Stimulated activated CD4-positive, alpha-beta T cell treated with anti-CD3 and anti-CD28 coated beads, Interleukin-15, amount 100 ng/mL, for 24 hours (primary cell): ENCODE measurements around the gene UST.

Experiments
- DNase-seq: peaks from one replicate; pipeline ENCODE4 v3.0.0-alpha.2; 2020

The UST gene

GRCh38 chr6:149071997-149072396 is 325.2 kb downstream of the UST start:
- DNase-seq = no peak

DNA sequence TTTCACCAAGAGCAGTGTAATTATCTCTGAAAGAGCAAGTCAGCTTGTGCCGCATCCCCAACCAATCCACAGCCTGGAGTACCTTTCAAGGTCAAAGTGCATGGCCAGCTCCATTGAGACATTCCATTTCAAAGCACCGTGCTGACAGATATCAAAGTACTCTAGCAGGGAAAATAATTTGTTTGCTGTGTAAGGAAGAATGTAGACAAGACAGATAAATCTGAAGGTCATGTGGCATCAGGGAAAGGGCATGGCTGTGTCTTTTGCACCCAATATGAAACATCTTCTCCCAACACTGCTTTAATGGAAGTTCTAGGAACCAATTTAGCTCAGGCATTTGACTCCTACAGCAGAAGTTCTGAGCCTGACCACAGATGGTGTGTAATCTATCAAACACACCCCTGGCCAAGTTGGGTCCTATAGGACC is 328.0 kb downstream of the UST start:
- DNase-seq = no peak

- DNase-seq = peak; percentile 20
These were observed 329.0 kb downstream of the UST start for GRCh38 chr6:149075616-149076354.

DNA sequence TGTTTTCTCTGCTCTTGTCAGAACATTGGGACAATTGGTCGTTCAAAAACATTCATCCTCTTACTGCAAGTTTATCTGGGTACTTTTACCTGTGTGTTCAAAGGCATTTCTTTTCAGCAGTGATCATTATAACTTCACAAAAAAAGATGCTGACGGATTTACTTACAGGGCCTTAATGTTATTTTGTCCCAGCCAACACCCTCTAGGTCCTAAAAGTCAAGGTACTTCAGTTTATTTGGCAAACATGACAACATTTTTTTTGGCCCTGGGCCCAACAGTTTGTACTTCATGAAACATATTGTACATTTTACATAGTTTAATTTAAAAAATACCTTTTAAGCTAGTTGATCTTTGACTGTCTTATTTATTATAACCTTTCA is 329.5 kb downstream of the UST start:
- no peak for DNase-seq

- DNase-seq = peak; percentile 26
These were observed 330.4 kb downstream of the UST start for GRCh38 chr6:149077208-149077607.

DNA sequence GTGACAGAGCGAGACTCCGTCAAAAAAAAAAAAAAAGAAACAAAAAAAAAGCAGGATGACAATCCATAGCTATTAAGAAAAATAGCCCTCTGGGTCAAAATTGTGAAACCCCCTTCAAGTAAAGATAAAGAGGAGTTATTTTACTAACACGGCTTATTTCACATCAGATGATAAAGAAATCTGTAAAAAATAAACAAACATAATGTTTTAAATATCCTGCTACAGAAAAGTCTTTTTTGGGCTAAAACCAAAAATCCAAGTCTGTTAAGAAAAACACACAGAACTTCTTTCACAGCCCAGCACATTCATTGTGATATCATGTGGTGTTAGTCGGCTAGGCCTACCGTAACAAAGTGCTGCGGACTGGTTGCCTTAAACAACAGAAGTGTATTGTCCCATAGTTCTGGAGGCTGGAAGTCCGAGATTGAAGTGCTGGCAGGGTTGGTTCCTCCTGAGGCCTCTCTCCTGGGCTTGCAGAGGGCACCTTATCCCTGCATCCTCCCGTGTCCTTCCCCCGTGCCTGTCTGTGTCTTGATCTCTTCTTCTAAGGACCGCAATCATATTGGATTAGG is 331.5 kb downstream of the UST start:
- DNase-seq = no peak

DNA sequence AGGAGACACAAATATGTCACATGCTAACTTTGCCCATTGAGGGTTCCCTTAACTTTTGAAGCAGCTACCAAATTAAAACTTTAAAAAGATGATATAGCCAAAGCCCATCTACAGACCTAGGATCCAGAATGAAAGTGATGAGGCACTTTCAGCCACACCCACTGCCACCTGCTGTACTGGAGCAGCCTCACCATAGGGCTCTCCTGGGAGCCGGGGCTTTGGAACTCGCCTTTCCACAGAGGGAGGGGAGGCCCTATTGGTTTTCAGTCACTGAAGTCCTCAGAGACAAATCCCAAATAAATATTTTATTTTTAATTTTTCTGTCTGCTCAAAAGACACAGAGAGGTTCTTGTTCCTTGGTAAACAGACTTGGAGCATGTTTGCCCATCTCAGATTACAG is 332.6 kb downstream of the UST start:
- DNase-seq = no peak

DNA sequence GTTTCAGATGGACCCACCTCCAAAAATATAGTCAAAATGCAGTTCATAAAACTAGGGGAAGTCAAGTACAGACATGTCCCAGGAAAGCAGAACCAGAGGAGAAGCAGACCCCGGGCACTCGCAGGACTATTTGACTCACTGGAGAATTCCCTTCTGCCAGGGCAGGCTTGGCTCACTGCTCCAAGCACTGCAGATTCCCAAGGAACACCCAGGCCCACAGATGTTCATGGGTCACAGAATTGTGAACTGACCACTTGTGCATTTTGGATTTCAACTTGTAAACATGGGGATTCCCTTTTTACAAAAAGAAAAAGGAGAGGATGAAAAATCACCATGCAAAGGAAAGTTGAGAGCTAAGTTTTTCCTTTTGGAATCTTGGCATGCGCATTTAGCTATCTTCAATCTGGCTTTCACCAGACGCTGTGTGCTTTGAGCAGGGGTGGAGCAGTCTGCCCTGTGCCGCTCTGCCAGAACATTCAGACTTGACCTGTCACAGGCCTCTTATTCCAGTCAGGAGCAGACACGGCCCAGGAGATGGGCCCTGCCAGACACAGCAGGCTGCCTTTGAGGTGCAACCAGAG is 333.2 kb downstream of the UST start:
- DNase-seq = no peak

DNA sequence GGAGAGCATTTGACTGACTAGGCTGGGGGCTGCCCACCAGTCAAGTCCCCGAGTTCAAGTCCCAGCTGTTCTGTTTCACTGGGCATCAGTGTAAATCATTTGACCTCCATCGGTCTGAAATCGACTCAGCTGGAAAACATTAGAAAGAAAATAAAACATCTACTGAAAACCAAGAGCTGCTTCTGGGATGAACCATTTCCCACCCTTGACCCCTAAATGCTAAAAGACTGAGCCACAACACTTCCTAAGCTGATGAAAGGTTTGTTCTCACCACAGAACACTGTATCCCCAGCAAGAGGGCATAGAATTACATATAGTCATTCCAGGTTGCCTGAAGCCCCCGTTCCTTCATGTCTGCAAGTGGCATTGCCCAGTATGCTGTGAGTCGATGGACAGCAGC is 333.7 kb downstream of the UST start:
- DNase-seq = no peak

- DNase-seq = no peak
These were observed 334.5 kb downstream of the UST start for GRCh38 chr6:149081281-149081680.

DNA sequence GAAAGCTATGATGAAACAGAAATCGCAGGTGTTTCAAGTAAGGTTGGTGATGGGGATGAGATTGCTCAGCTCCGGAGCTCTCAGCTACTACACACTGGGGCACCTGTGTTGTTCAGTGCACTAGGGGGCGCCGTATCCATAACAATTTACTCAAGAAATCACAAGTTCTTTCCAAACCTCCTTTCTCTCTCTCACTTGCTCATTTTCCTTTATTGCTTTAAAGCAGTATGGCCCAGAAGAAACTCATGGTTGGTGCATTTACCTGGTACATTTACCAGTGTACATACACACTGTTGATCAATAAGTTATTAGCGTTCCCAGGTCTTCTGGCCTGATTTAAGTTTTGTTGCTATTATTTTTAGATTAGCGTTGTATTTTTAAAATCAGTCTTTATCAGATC is 335.5 kb downstream of the UST start:
- DNase-seq = peak; percentile 91

DNA sequence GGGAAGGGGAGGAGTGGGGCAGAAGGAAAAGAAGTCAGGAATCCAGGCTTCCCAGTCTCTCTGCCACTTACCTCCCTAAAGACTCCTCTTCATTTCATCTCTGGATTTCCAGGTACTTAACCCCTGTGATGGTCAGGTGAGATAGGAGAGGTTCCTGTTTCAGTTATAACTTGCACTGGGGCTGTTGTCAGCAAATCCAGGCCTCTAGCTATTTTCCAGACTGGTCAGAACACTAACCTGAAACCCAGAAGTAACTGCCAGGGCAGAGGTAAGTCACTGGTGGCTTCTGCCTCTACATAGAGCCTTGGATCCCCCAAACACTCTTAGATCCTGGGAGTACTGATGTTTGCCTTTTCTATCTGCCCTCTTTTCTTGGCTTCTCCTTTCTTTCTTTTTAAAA is 337.2 kb downstream of the UST start:
- no peak for DNase-seq

GRCh38 chr6:149084808-149085556 is 338.2 kb downstream of the UST start:
- no peak for DNase-seq

DNA sequence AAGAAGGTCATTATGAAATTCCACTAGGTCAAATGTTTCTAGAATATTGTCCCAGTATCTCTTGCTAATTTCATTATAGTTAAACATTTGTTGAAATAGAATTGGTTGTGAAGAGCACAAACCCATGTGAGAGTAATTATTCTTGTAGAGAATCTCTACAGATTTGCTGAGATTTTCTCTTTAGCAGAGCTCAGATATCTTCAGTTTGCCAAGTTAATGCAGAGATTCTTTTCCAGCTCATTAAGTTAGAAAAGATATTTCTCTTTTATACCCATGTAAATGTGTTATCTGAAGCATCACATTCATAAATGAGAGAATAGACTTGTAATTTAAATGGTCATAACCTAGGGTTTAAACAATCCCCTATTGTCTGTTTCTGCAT is 338.7 kb downstream of the UST start:
- DNase-seq = no peak

DNA sequence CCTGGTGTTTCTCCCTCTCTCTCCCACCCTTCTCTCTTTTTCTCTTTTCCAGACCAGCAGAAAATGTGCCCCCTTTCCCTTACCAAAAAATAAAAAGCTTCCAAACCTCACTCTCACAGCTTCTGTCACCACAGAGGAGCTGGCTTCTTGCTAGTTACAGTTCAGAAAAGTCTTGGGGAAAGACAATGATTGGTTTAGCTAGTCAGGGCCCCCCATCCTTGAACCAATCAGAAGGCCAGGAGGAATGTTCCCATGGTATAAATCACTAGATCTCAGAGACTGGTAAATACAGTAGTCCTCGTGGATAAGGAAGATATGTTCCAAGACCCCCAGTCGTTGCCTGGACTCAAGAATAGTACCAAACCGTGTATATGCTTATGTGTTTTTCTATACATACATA is 339.5 kb downstream of the UST start:
- no peak for DNase-seq

DNA sequence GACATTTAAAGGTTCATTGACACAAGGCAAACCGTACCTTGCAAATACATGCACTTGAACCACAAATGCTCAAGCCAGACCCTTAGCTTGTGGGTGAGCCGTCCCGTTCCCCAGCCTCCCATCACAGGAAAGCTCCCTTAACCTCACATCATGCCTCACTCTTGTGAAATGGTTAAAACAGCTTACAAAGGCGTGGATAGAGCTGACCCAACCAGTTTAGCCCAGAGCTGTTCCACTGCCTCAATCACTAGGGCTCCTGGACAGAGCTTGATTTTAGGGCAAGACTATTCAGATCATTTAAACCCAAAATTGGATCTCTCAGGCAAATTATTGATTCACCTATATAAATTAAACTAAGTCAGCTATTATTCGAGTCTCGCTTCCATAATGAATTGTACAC is 341.1 kb downstream of the UST start:
- DNase-seq = no peak

GRCh38 chr6:149088361-149088760 is 341.5 kb downstream of the UST start:
- no peak for DNase-seq

GRCh38 chr6:149089510-149089909 is 342.7 kb downstream of the UST start:
- DNase-seq = no peak

- no peak for DNase-seq
These were observed 344.1 kb downstream of the UST start for GRCh38 chr6:149090937-149091336.

DNA sequence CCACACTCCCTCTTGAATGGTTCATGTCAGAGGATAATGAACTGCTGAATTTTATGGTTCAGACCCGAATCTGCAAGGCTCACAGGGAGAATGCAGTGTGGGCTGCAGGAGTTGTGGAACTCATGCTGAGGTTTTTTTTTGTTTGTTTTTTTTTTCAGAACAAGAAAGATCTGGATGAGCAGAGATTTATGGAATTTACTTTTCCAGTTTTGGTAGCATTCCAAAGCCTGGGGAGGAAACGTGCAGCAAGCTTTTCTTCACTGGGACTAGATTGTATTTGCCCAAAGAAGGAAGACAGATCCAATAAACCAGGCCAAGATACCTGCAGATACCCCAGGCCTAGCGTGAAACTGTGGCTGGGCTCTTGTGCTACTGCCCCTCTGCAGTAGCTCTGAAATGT is 346.8 kb downstream of the UST start:
- no peak for DNase-seq

DNA sequence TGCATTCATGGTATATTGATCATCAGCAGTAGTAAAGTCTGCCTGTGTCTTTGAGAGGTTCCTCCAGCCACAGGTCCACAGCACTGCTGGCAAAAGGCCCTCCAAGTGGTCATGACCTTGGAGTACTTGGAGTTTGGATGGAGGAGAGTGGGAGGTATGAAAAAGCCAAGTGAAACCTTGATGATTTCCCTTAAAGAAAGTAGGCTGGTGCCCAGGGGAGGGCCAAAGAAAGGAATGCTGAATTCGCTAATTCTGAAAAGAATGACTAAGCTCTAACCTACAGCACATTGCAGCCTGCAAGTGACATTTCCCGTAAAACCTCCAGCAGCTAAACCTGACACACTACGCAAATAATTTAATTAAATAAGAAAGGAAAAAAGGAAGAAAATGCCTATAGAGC is 347.3 kb downstream of the UST start:
- peak; percentile 15 for DNase-seq

DNA sequence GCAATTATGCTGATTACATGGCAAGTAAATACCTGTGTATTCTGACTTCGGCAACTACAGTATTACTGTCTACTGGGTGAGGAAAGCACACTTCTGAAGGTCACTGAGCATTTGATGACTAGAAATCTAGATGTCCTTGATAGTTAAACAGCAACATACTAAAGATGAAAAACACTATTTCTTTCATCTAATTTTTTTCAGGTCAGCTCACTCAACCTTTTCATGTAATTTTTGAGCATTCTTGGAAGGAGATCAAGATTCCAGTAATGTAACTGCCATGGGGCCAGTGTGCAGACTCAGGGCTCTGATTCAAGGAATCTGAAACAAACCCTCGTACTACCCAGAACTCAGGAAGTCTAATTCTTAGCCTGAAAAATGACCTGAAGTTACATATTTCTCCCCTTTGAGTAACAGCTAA is 348.1 kb downstream of the UST start:
- peak; percentile 31 for DNase-seq

DNA sequence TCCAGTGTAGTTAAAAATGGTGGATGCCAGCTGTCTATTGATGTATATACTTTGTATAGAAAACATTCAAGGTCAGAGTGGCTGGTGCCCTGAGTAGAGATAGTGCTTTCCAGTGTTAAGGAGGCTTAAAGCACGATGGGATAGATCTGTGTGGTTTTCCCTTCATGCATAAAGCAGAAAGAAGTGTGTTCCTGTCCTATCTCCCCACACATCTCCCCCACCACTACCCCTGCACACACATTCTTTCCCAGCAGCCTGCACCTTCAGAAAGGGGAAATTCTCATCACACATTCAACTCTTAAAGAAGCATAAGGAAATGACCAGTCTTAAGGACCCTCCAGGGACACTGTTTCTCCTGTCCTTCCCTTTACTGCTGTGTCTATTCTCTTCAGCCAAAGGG is 349.0 kb downstream of the UST start:
- DNase-seq = no peak

DNA sequence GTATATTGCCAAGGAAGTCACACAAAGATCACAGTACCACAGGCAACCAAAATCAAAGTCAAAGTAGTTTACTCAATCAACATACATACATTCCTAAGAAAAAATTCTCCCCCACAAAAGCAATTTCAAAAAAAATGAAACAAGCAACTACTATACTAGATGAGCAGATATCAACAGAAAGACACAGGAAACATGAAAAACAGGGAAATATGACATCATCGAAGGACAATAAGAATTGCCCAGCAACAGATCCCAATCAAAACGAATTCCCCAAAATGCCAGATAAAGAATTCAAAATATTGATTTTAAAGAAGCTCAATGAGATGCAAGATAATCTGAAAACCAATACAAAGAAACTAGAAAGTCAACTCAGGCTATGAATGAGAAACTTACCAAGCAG is 351.0 kb downstream of the UST start:
- DNase-seq = no peak
